Endothelial cell of umbilical vein (primary cell): ENCODE results near the gene RAB24.
A peak's percentile ranks its signal among the peaks of the same experiment; 100 is the strongest.

Experiments
- GATA2 ChIP-seq: IDR thresholded peaks from 2 replicates; pipeline ENCODE4 v1.7.0; 2011; ENCODE audit warnings: low read depth, mild to moderate bottlenecking, moderate library complexity, mixed read lengths, low read length; ENCODE audit not compliant: insufficient read length, insufficient read depth
- POLR2AphosphoS5 ChIP-seq: IDR thresholded peaks from 2 replicates; pipeline ENCODE4 v1.6.1; 2012; ENCODE audit warnings: low read depth, mild to moderate bottlenecking, control low read depth, low read length, moderate library complexity; ENCODE audit not compliant: insufficient read depth
- TF ChIP-seq, protein P1 (sequence below), 2 donors: IDR thresholded peaks; 1 replicate in 1 of 2; 2 replicates in 1 of 2; pipeline ENCODE4 v1.5.1; 2011; ENCODE audit warnings: low read length in 2 of 2, mild to moderate bottlenecking in 2 of 2, moderate library complexity in 2 of 2, control low read depth in 1 of 2, inconsistent platforms in 1 of 2, low read depth in 1 of 2; ENCODE audit not compliant: insufficient read depth in 1 of 2; ENCODE audit errors: extremely low read depth in 1 of 2

DNA sequence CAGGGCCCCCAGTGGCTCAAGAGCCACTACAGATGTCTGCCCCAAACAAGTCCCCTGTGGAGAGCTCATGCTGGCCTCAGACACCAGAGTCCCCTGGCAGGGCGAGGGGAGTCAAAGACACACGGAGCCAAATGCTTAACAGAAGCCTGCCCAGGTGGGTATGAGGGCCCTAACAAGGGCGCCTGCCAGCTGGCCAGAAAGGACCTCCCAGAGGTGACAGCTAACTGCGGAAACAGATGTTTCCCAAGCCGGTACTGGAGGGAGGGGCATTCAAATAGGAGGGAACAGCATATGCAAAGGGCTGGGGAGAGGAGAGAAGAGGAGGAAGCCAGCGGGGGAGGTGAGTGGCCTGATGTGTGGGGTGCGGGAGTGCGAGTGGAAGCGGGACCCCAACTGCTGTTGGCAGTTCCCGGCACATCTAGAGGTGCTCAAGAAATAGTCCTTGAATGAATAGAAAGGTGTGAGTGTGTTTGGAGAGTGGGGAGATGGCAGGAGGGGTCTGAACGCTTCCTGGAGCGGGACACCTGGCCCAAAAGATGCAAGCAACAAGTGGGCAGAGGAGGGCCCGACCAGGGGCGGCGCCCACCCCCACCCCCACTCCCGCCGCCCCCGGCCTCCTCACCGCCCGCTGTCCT, 7.4 kb upstream of the RAB24 start:
- TF ChIP-seq POLR2AphosphoS5 (peak; percentile 54), GATA2 (no peak)
- TF ChIP-seq, protein P1, sequence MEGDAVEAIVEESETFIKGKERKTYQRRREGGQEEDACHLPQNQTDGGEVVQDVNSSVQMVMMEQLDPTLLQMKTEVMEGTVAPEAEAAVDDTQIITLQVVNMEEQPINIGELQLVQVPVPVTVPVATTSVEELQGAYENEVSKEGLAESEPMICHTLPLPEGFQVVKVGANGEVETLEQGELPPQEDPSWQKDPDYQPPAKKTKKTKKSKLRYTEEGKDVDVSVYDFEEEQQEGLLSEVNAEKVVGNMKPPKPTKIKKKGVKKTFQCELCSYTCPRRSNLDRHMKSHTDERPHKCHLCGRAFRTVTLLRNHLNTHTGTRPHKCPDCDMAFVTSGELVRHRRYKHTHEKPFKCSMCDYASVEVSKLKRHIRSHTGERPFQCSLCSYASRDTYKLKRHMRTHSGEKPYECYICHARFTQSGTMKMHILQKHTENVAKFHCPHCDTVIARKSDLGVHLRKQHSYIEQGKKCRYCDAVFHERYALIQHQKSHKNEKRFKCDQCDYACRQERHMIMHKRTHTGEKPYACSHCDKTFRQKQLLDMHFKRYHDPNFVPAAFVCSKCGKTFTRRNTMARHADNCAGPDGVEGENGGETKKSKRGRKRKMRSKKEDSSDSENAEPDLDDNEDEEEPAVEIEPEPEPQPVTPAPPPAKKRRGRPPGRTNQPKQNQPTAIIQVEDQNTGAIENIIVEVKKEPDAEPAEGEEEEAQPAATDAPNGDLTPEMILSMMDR (IDR thresholded peaks at IDR 0.05; ENCODE audit: extremely low read depth in 1 of 2, insufficient read depth in 1 of 2, low read depth in 1 of 2, low read length in 2 of 2): no peak
